ENCODE measurements around the gene CYFIP2. TPM values are rescaled to one million over a fixed set of nuclear protein-coding genes. Genes with fewer than 3 reads are reported as not detected.

The CYFIP2 gene
- total and polyA plus RNA-seq, 2 of the 13 experiments (the other 11 are each of a cell fraction or from before 2014, with no cell fraction given): 22.6 to 30.3 TPM

GRCh38 chr5:157301066-157301465, 35.1 kb downstream of the CYFIP2 start:
- Histone ChIP-seq H3K9me3 (ENCODE audit: low read length) (no peaks in the 10 kb centered on the region), H3K9ac (ENCODE audit: insufficient read depth, low read depth, low read length) (no peak overlapping the region), H4K20me1 (ENCODE audit: insufficient read depth, low read length) (no peaks in the 10 kb centered on the region), H3K36me3 (replicated peaks in 1 of 2; ENCODE audit: control insufficient read depth in 1 of 2, insufficient read depth in 2 of 2, low read length in 2 of 2) (peaks cover 8 to 21% of the 10 kb centered on the region in 2 experiments; a peak in 3 of 5 replicates), H3K79me2 (ENCODE audit: insufficient read depth, low read length) (no peaks in the 10 kb centered on the region), H3K4me3 (replicated peaks in 1 of 3; ENCODE audit: insufficient read depth in 1 of 3, low read depth in 2 of 3, low read length in 3 of 3) (no peak overlapping the region), H3K27ac (ENCODE audit: extremely low read length, insufficient read depth, low read length) (no peak overlapping the region), H3K27me3 (ENCODE audit: control insufficient read depth in 1 of 2, insufficient read depth in 2 of 2, low read length in 2 of 2) (no peaks in the 10 kb centered on the region), H3K4me2 (ENCODE audit: low read depth, low read length) (no peak overlapping the region), H2AFZ (ENCODE audit: low read length) (no peak overlapping the region), H3K4me1 (ENCODE audit: insufficient read depth, low read length) (0 out of 2 replicates have a peak, but pooled peaks cover 7% of the 10 kb centered on the region)
- intact Hi-C loops (cut with micrococcal nuclease; ENCODE audit: unreplicated experiment) (no loop called here), in situ Hi-C loops (cut with HindIII; ENCODE audit: extremely low pct_ligation_motif_present, low pct_unique_long_range_greater_than_20kb) (no loop called here)
- POLR2A ChIA-PET: no interaction called here
- BruUV-seq (replicated peaks): no TSS peak
- CTCF ChIA-PET (ENCODE audit: low intra/inter-chr PET ratio, low total read pairs): no interaction called here
- DNase-seq (ENCODE audit: low spot score): no peak
- no peak for ATAC-seq
- TF ChIP-seq AKAP8 (CRISPR knock-in tag; IDR thresholded peaks at IDR 0.05): no peak
- no peak for TF ChIP-seq TIGD3 (CRISPR knock-in tag; IDR thresholded peaks at IDR 0.05; ENCODE audit: borderline replicate concordance)
- no peak for TF ChIP-seq ESRRA (CRISPR knock-in tag; IDR thresholded peaks at IDR 0.05; ENCODE audit: low read depth)
- TF ChIP-seq CEBPZ (IDR thresholded peaks at IDR 0.05; ENCODE audit: low read length): no peak
- no peak for TF ChIP-seq CENPT (CRISPR knock-in tag; IDR thresholded peaks at IDR 0.05; ENCODE audit: low read depth)
- TF ChIP-seq POLR2AphosphoS2 (IDR thresholded peaks at IDR 0.05; ENCODE audit: low read depth, low read length): no peak
- no peak for TF ChIP-seq HNRNPLL (IDR thresholded peaks at IDR 0.05; ENCODE audit: low read depth, low read length, poor library complexity, severe bottlenecking)
- FAIRE-seq: no peak
